Measurements from ENCODE around the gene PHAF1.
A peak's percentile ranks its signal among the peaks of the same experiment; 100 is the strongest.

GRCh38 chr16:67191995-67192681 lies 82.4 kb downstream of the PHAF1 start, which contains the start of gene E2F4:
- TF ChIP-seq CTCF (IDR thresholded peaks at IDR 0.05) (no peak), POLR2A (IDR thresholded peaks at IDR 0.05) (peak; percentile 42 to 77)

Measured in Peyer's patch (tissue), 4 donors.